Measurements from ENCODE around the gene DGKE.

DGKE gene

GRCh38 chr17:56819431-56820145 is 14.4 kb upstream of the DGKE start:
- TF ChIP-seq CTCF (IDR thresholded peaks at IDR 0.05; ENCODE audit: poor library complexity, severe bottlenecking) = peak; percentile 91
- Histone ChIP-seq H3K27me3 (ENCODE audit: insufficient read depth, poor library complexity, severe bottlenecking) (no peaks in the 10 kb centered on the region), H3K27ac (ENCODE audit: poor library complexity, severe bottlenecking) (no peak overlapping the region), H3K4me3 (ENCODE audit: severe bottlenecking) (no peak overlapping the region), H3K36me3 (ENCODE audit: low read depth) (no peaks in the 10 kb centered on the region), H3K4me1 (ENCODE audit: insufficient read depth, poor library complexity, severe bottlenecking) (peaks cover 3% of the 10 kb centered on the region), H3K9me3 (ENCODE audit: severe bottlenecking) (no peaks in the 10 kb centered on the region)
- ATAC-seq (ENCODE audit: low read depth) (peak; percentile 88), DNase-seq (ENCODE audit: low spot score) (no peak)

GRCh38 chr17:56820207-56820606 is 13.7 kb upstream of the DGKE start:
- Histone ChIP-seq H3K4me1 (ENCODE audit: insufficient read depth, poor library complexity, severe bottlenecking) (peaks cover 3% of the 10 kb centered on the region), H3K27me3 (ENCODE audit: insufficient read depth, poor library complexity, severe bottlenecking) (no peaks in the 10 kb centered on the region), H3K36me3 (ENCODE audit: low read depth) (no peaks in the 10 kb centered on the region), H3K27ac (ENCODE audit: poor library complexity, severe bottlenecking) (no peak overlapping the region), H3K9me3 (ENCODE audit: severe bottlenecking) (no peaks in the 10 kb centered on the region), H3K4me3 (ENCODE audit: severe bottlenecking) (no peak overlapping the region)
- no peak for DNase-seq (ENCODE audit: low spot score)
- no peak for TF ChIP-seq CTCF (IDR thresholded peaks at IDR 0.05; ENCODE audit: poor library complexity, severe bottlenecking)
- ATAC-seq (ENCODE audit: low read depth) = no peak

GRCh38 chr17:56821847-56822534 is 12.0 kb upstream of the DGKE start:
- Histone ChIP-seq H3K9me3 (ENCODE audit: severe bottlenecking) (no peaks in the 10 kb centered on the region), H3K27ac (ENCODE audit: poor library complexity, severe bottlenecking) (no peak overlapping the region), H3K4me3 (ENCODE audit: severe bottlenecking) (no peak overlapping the region), H3K27me3 (ENCODE audit: insufficient read depth, poor library complexity, severe bottlenecking) (no peaks in the 10 kb centered on the region), H3K4me1 (ENCODE audit: insufficient read depth, poor library complexity, severe bottlenecking) (no peaks in the 10 kb centered on the region), H3K36me3 (ENCODE audit: low read depth) (no peaks in the 10 kb centered on the region)
- TF ChIP-seq CTCF (IDR thresholded peaks at IDR 0.05; ENCODE audit: poor library complexity, severe bottlenecking) = no peak
- ATAC-seq (ENCODE audit: low read depth) = no peak
- DNase-seq (ENCODE audit: low spot score) = no peak

GRCh38 chr17:56822725-56823124 is 11.2 kb upstream of the DGKE start:
- Histone ChIP-seq H3K9me3 (ENCODE audit: severe bottlenecking) (no peaks in the 10 kb centered on the region), H3K36me3 (ENCODE audit: low read depth) (no peaks in the 10 kb centered on the region), H3K4me1 (ENCODE audit: insufficient read depth, poor library complexity, severe bottlenecking) (no peaks in the 10 kb centered on the region), H3K4me3 (ENCODE audit: severe bottlenecking) (no peak overlapping the region), H3K27me3 (ENCODE audit: insufficient read depth, poor library complexity, severe bottlenecking) (no peaks in the 10 kb centered on the region), H3K27ac (ENCODE audit: poor library complexity, severe bottlenecking) (no peak overlapping the region)
- no peak for ATAC-seq (ENCODE audit: low read depth)
- no peak for TF ChIP-seq CTCF (IDR thresholded peaks at IDR 0.05; ENCODE audit: poor library complexity, severe bottlenecking)
- DNase-seq (ENCODE audit: low spot score) = no peak

- no peaks in the 10 kb centered on the region for H3K27me3 ChIP-seq (ENCODE audit: insufficient read depth, poor library complexity, severe bottlenecking)
- TF ChIP-seq CTCF (IDR thresholded peaks at IDR 0.05; ENCODE audit: poor library complexity, severe bottlenecking) = no peak
- H3K36me3 ChIP-seq (ENCODE audit: low read depth) = no peaks in the 10 kb centered on the region
- ATAC-seq (ENCODE audit: low read depth) = no peak
- no peak overlapping the region for H3K27ac ChIP-seq (ENCODE audit: poor library complexity, severe bottlenecking)
- no peak overlapping the region for H3K4me3 ChIP-seq (ENCODE audit: severe bottlenecking)
- DNase-seq (ENCODE audit: low spot score) = no peak
- H3K4me1 ChIP-seq (ENCODE audit: insufficient read depth, poor library complexity, severe bottlenecking) = no peaks in the 10 kb centered on the region
- H3K9me3 ChIP-seq (ENCODE audit: severe bottlenecking) = no peaks in the 10 kb centered on the region
Measured at GRCh38 chr17:56823848-56824247, 10.1 kb upstream of the DGKE start.
